Measurements from ENCODE around the gene ACOT8.
"Not testable (repeated sequence)": the region's sequence is repeated elsewhere in the genome, so short reads cannot be mapped to it uniquely, and the experiment has no call there.

The ACOT8 gene

GRCh38 chr20:45826381-45827019 is 30.7 kb downstream of the ACOT8 start:
- no peak for DNase-seq

- DNase-seq: peak; percentile 82
These were observed 33.0 kb downstream of the ACOT8 start for GRCh38 chr20:45823949-45824835.

GRCh38 chr20:45822857-45823256 is 34.3 kb downstream of the ACOT8 start:
- DNase-seq: no peak

- DNase-seq: no peak
These were observed 35.2 kb downstream of the ACOT8 start for GRCh38 chr20:45821947-45822346.

- no peak for DNase-seq
These were observed 37.7 kb downstream of the ACOT8 start for GRCh38 chr20:45819466-45819865.

- no peak for DNase-seq
These were observed 39.0 kb downstream of the ACOT8 start for GRCh38 chr20:45818239-45818638.

- no peak for DNase-seq
These were observed 39.6 kb downstream of the ACOT8 start for GRCh38 chr20:45817376-45818194.

- DNase-seq: no peak
These were observed 40.2 kb downstream of the ACOT8 start for GRCh38 chr20:45816951-45817350.

GRCh38 chr20:45814314-45814713 is 42.9 kb downstream of the ACOT8 start:
- no peak for DNase-seq

GRCh38 chr20:45813489-45813888 is 43.7 kb downstream of the ACOT8 start:
- no peak for DNase-seq

GRCh38 chr20:45813006-45813340 is 44.2 kb downstream of the ACOT8 start:
- DNase-seq: no peak

GRCh38 chr20:45812157-45813005 is 44.8 kb downstream of the ACOT8 start, which contains the start of gene UBE2C:
UBE2C (plus strand) TSS chr20:45812644; CDS start chr20:45812696, 52 bp downstream.
- DNase-seq: peak; percentile 98

- DNase-seq: no peak
These were observed 46.8 kb downstream of the ACOT8 start for GRCh38 chr20:45810191-45810970.

GRCh38 chr20:45801851-45802250 is 55.3 kb downstream of the ACOT8 start:
- no peak for DNase-seq

GRCh38 chr20:45798935-45799642 is 58.1 kb downstream of the ACOT8 start:
- peak; percentile 82 for DNase-seq

- not testable (repeated sequence) for DNase-seq
These were observed 59.2 kb downstream of the ACOT8 start for GRCh38 chr20:45797955-45798354.

- not testable (repeated sequence) for DNase-seq
These were observed 59.7 kb downstream of the ACOT8 start for GRCh38 chr20:45797510-45797909.

- DNase-seq: no peak
These were observed 60.7 kb downstream of the ACOT8 start for GRCh38 chr20:45796337-45797065.

- peak; percentile 65 for DNase-seq
These were observed 64.7 kb downstream of the ACOT8 start for GRCh38 chr20:45792317-45793118.
